ENCODE data around the gene APOL3.

DNA sequence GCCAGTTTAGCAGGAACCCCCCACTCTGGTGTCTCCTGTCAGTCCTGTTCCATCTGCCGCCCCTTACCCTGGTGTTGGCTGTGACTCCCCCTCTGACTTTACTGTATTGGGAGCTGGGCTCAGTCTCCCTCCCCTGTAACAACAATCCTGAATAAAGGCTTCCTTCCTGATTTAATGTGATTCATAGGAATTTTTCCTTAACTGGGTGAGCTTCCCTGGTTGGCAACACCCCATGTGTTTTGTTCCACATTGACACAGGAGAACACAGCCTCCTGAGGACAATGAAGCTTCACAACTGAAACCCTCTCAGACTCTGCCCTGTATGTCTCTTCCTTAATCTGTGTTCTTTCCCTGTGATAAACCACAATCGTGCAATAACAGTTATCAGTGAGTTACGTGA lies 32.6 kb upstream of the APOL3 start:
- no peak for TF ChIP-seq POLR2A (IDR thresholded peaks at IDR 0.05)
- TF ChIP-seq, protein P1, sequence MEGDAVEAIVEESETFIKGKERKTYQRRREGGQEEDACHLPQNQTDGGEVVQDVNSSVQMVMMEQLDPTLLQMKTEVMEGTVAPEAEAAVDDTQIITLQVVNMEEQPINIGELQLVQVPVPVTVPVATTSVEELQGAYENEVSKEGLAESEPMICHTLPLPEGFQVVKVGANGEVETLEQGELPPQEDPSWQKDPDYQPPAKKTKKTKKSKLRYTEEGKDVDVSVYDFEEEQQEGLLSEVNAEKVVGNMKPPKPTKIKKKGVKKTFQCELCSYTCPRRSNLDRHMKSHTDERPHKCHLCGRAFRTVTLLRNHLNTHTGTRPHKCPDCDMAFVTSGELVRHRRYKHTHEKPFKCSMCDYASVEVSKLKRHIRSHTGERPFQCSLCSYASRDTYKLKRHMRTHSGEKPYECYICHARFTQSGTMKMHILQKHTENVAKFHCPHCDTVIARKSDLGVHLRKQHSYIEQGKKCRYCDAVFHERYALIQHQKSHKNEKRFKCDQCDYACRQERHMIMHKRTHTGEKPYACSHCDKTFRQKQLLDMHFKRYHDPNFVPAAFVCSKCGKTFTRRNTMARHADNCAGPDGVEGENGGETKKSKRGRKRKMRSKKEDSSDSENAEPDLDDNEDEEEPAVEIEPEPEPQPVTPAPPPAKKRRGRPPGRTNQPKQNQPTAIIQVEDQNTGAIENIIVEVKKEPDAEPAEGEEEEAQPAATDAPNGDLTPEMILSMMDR (IDR thresholded peaks at IDR 0.05): no peak

Data from Peyer's patch (tissue), 4 donors.